ENCODE data around the gene SELENOS.

The SELENOS gene

GRCh38 chr15:101225658-101226057 is 51.6 kb downstream of the SELENOS start:
- TF ChIP-seq CTCF (IDR thresholded peaks at IDR 0.05; ENCODE audit: low read depth, low read length): no peak
- no peak overlapping the region for H3K4me3 ChIP-seq (ENCODE audit: low read depth, low read length)
